ENCODE data around the gene FGFR2.

Gene FGFR2

DNA sequence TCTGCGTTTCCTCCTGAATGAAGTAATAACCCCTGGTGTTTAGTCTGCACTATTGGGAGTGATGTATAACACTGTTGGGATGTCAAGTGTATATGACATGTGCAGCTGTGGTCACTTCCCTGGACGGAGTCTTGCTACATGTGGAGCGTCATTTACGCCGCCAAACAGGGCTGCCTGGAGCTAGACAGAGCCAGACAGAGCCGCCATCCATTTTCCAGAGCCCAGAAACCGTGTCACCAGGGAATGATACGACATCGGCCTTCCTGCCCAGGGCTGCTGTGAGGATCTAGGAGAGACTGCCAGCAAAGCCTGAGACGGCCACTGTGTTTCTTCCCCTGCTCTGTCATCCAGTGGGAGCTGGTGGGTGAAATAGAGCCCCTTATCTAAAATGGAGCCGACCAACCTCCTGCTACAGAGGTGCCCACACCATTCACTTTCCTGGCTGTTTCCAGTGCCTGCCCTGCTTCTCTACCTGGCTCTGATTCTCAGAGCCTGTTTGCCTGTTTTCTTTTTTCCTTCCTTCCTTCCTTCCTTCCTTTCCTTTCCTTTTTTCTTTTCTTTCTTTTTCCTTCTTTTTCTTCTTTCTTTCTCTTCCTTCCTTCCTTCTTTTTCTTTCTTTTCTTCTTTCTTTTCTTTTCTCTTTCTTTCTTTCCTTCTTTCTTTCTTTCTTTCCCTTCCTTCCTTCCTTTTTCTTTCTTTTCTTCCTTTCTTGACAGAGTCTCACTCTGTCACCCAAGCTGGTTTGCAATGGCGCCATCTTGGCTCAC lies 13.3 kb upstream of the FGFR2 start:
- Histone ChIP-seq H3K27ac (no peak overlapping the region), H3K4me3 (no peak overlapping the region)
- TF ChIP-seq, protein P1, sequence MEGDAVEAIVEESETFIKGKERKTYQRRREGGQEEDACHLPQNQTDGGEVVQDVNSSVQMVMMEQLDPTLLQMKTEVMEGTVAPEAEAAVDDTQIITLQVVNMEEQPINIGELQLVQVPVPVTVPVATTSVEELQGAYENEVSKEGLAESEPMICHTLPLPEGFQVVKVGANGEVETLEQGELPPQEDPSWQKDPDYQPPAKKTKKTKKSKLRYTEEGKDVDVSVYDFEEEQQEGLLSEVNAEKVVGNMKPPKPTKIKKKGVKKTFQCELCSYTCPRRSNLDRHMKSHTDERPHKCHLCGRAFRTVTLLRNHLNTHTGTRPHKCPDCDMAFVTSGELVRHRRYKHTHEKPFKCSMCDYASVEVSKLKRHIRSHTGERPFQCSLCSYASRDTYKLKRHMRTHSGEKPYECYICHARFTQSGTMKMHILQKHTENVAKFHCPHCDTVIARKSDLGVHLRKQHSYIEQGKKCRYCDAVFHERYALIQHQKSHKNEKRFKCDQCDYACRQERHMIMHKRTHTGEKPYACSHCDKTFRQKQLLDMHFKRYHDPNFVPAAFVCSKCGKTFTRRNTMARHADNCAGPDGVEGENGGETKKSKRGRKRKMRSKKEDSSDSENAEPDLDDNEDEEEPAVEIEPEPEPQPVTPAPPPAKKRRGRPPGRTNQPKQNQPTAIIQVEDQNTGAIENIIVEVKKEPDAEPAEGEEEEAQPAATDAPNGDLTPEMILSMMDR (IDR thresholded peaks at IDR 0.05), result no peak
- no peak for DNase-seq (ENCODE audit: low spot score)

DNA sequence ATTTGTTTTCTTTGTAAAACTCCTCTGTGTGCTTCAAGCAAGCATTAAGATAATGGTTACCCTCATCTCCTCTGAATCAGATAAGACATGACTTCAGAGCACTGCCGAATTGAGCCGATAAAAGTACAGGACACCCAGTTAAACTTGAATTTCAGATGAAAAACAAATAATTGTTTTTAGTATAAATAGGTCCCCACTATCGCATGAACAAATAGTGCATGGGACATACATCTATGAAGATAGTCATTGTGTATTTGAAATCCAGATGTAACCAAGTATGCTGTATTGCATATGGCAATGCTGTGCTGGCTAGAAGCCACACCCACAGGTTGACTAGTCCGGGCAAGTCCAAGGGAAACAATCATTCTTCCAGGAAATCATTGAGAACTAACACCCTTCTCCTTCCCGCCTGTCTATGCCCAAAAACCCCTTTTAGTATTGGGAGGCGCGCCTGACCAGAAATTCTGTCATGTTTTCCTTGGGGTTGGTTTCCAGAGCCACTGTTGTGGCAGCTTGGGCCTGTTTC lies 12.6 kb upstream of the FGFR2 start:
- DNase-seq (ENCODE audit: low spot score), result no peak
- Histone ChIP-seq H3K4me3 (no peak overlapping the region), H3K27ac (no peak overlapping the region)
- TF ChIP-seq, protein P1 (IDR thresholded peaks at IDR 0.05), result no peak

DNA sequence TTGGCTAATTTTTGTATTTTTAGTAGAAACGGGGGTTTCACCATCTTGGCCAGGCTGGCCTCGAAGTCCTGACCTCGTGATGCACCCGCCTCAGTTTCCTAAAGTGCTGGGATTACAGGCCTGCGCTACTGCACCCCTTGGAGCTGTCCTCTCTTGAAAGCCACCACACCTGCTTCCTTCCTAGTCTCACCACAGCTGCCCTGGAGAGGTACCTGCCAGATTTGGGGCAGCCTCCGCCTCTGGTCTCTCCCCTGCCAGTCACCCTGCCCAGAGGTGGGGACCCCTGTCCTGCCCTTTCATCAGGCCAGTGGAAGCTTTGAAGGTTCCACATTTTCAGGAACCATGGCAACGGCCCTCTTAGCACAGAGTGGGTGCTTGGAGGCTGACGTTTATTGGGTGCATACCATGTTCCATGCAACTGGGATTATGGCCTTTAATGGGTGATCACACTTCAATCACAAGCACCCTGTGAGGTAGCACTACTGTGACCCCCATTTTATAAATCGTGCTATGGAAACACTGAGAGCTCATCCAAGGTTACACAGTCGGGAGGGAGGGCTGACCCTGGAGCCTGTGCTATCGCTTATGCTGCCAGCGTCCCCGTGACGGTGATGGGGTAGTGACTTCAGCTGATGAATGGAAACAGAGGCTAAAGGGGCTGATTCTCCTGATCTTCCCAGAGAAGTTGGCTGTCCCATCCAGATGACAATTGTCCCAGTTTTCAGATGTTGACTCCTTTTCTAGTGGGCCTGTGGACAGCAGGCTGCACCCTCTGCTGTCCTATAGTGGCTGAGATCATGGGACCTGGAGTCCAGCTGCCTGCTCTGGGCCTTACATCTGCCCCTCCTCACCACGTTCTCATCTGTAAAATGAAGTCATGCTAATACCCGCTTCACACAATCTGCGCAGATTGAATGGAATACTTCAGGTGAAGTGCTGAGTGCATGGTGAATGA lies 11.5 kb upstream of the FGFR2 start:
- DNase-seq (ENCODE audit: low spot score), result no peak
- Histone ChIP-seq H3K27ac (no peak overlapping the region), H3K4me3 (no peak overlapping the region)
- TF ChIP-seq, protein P1 (IDR thresholded peaks at IDR 0.05), result no peak

DNA sequence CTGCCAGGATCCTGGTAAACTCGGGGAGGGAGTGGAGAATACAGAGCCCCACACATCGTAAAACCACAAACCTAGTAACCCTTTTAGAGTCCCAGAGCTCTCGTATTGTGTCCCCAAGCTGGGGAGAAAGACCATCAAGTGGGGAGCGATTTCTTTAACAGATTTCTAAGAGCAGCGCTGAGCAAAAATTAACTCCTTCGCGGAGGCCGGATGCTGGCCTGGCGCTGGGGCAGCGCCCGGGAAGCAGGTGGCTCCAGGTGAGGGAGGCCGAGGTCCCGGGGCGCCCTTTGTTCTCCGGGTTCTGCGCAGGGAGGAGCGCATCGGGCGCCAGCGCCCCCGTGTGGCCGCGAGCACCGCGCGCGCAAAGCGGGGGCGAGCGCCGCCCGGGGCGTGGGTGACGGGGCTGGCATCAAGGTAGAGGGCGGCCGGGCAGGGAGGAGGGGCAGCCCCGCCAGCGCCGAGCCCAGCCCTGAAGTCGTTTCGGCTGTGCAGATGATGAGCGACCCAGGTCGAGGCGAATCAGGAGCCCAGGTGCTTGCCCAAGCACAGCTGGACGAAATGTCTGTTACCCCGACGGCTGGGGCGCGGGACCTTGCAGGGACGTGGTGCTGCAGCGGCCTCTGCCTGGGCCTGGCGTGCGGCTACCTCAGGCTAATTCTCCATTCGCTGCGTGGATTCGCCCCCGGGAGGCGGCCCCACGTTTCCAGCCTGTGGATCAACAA lies 10.4 kb upstream of the FGFR2 start:
- TF ChIP-seq, protein P1 (IDR thresholded peaks at IDR 0.05), result peak; percentile 81
- peak overlapping the region; percentile 66 for H3K4me3 ChIP-seq
- H3K27ac ChIP-seq, result no peak overlapping the region
- no peak for DNase-seq (ENCODE audit: low spot score)

DNA sequence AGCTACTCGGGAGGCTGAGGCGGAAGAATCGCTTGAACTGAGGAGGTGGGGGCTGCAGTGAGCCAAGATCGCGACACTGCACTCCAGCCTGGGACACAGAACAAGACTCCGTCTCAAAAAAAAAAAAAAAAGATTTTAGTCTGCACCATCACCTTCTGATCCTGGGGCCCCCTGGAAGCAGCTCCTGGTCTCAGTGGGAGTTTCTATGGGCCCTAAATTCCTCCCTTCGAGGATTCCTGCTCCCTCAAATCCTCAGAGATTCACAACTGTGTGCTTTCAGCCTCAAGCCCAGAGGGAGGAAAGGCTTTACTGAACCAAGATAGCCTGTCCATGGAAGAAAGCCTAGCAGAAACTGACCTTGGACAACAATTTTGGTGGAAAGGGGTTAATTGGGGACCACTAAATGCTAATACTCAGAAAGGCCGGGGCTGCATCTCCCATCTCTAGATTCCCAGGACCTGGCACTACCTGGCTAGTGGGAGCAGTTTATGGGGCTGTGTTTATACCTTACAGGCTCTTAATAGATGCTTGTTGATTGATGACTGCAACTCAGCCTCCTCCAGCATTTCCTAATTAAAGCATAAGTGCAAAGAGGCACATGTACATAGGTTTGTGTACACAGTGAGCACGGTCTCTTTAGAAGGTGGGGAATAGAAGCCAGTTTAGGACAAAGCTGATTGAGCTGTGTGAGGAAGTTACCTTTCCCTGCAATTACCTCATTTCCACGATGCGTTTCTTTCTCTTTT lies 9.2 kb upstream of the FGFR2 start:
- Histone ChIP-seq H3K4me3 (no peak overlapping the region), H3K27ac (no peak overlapping the region)
- TF ChIP-seq, protein P1 (IDR thresholded peaks at IDR 0.05), result no peak
- DNase-seq (ENCODE audit: low spot score), result no peak

DNA sequence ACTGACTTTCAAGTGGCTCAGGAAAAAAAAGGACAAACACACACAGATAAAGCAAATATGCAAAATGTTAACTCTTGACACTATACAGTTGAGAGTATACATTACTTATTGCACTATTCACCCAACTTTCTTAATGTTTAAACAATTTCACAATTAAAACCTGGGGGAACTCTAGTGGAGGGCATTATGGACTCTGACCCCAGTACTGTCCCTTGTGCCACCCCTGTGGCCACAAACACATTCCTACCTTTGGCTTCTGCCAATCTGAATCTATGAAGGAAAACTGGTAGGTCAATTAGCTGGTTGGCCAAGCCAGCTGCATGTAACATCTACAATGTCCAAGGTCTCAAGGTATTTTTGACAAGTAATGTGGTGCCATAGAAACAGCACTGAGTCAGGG lies 7.5 kb upstream of the FGFR2 start:
- Histone ChIP-seq H3K27ac (no peak overlapping the region), H3K4me3 (no peak overlapping the region)
- TF ChIP-seq, protein P1 (IDR thresholded peaks at IDR 0.05), result no peak
- DNase-seq (ENCODE audit: low spot score), result no peak
